K562 (cell line): Measurements from ENCODE around the gene YPEL3. TPM values are rescaled to one million over a fixed set of nuclear protein-coding genes. Genes with fewer than 3 reads are reported as not detected.

ENCODE experiments used
- MBD2 ChIP-seq: sonication (generic); IDR thresholded peaks from 2 replicates; pipeline ENCODE4 v1.6.1; 2016; ENCODE audit warnings: low read depth, borderline replicate concordance
- MTF1 ChIP-seq: fragments of 250-450 bp; sonication (Bioruptor Pico); IDR thresholded peaks from 2 replicates; pipeline ENCODE4 v1.9.0; 2021; ENCODE audit warnings: moderate library complexity, mild to moderate bottlenecking, inconsistent platforms, borderline replicate concordance
- RBM14 ChIP-seq: fragments of 200-400 bp; formaldehyde crosslinking; IDR thresholded peaks from 2 replicates; pipeline ENCODE4 v1.6.1; 2018; ENCODE audit warnings: low read depth, mild to moderate bottlenecking, low read length, moderate library complexity, borderline replicate concordance; ENCODE audit not compliant: insufficient read depth
- ZNF124 ChIP-seq: sonication (generic); formaldehyde crosslinking; IDR thresholded peaks from 2 replicates; pipeline ENCODE4 v1.8.1; 2022; ENCODE audit warnings: missing genetic modification reagents
- polyA plus RNA-seq, 8 experiments: library from polyadenylated mRNA; depleted of rRNA in 4 of 8; stranded (reverse) in 5 of 8; unstranded in 3 of 8; fragments of >200 nt; fragmentation: Nextera tagmentation in 2 of 8; fragmentation: Illumina TruSeq in 1 of 8; extraction: Ambion mirVana in 2 of 8; extraction: Trizol in 1 of 8; gene quantifications; 2 replicates each; pipeline versions ENCODE4 v1.2.1 to v1.2.3, GENCODE V29; 2011 to 2014; ENCODE audit warnings: inconsistent platforms in 1 of 8, missing spikeins in 1 of 8
- total RNA-seq, 7 experiments: library from RNA; depleted of rRNA in 6 of 7; stranded (reverse); fragments of >200 nt in 6 of 7; fragmentation: Illumina TruSeq in 2 of 7; extraction: Trizol in 2 of 7; gene quantifications; 2 replicates each; pipeline versions ENCODE4 v1.2.1 to v1.2.3, GENCODE V29; 2011 to 2021; ENCODE audit warnings: low replicate concordance in 1 of 7
- TF ChIP-seq, protein P1 (sequence below): fragments of 450-650 bp; formaldehyde crosslinking; IDR thresholded peaks from 2 replicates; pipeline ENCODE4 v1.4.0; 2022; ENCODE audit warnings: missing genetic modification characterization
- TF ChIP-seq, protein P2 (sequence below): fragments of 200-600 bp; sonication (generic); IDR thresholded peaks from one replicate; pipeline ENCODE4 v1.6.1; 2012; ENCODE audit warnings: mild to moderate bottlenecking, low read depth, low read length, inconsistent platforms

The YPEL3 gene
- total and polyA plus RNA-seq, 9 of the 15 experiments (the other 6 are each of a cell fraction or from before 2014, with no cell fraction given), result 0.41 to 15.0 (median 2.9) TPM

DNA sequence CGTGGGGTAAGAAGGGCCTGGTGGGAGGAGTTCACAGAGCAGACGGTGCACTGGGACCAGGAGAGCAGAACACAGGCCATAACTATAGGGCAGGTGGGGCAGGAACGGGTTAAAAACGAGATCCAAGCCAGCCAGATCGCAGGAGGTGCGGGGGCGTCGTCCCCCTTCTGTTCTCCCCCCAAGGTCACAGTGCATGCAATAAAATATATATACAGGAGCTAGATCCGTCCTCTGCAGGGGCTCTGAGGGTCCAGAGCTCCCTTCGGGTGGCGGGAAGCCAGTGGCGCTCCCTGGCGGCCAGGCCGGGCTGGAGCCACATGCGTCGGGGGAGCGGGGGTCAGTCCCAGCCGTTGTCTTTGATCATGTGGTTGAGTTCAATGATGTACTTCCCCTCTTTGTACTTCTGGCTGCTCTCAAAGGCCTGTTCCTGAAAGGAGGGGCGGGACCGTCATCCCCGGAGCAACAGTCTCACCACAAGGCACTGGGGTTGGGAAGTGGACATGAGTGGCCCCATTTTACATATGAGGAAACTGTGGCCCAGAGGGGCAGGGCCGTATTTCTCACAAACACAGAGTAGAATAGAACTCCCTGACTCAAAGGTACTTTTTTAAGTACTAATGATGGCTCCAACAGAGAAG lies 3.5 kb downstream of the YPEL3 start (continued):
- TF ChIP-seq, protein P1, sequence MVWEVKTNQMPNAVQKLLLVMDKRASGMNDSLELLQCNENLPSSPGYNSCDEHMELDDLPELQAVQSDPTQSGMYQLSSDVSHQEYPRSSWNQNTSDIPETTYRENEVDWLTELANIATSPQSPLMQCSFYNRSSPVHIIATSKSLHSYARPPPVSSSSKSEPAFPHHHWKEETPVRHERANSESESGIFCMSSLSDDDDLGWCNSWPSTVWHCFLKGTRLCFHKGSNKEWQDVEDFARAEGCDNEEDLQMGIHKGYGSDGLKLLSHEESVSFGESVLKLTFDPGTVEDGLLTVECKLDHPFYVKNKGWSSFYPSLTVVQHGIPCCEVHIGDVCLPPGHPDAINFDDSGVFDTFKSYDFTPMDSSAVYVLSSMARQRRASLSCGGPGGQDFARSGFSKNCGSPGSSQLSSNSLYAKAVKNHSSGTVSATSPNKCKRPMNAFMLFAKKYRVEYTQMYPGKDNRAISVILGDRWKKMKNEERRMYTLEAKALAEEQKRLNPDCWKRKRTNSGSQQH (CRISPR knock-in tag), result peak; percentile 70; the same call in 1 of the 2 replicates
- no peak for TF ChIP-seq ZNF124
- no peak for TF ChIP-seq RBM14
- TF ChIP-seq MTF1 (CRISPR knock-in tag), result peak; percentile 86; the same call in 1 of the 2 replicates
- TF ChIP-seq MBD2, result no peak
- TF ChIP-seq, protein P2, sequence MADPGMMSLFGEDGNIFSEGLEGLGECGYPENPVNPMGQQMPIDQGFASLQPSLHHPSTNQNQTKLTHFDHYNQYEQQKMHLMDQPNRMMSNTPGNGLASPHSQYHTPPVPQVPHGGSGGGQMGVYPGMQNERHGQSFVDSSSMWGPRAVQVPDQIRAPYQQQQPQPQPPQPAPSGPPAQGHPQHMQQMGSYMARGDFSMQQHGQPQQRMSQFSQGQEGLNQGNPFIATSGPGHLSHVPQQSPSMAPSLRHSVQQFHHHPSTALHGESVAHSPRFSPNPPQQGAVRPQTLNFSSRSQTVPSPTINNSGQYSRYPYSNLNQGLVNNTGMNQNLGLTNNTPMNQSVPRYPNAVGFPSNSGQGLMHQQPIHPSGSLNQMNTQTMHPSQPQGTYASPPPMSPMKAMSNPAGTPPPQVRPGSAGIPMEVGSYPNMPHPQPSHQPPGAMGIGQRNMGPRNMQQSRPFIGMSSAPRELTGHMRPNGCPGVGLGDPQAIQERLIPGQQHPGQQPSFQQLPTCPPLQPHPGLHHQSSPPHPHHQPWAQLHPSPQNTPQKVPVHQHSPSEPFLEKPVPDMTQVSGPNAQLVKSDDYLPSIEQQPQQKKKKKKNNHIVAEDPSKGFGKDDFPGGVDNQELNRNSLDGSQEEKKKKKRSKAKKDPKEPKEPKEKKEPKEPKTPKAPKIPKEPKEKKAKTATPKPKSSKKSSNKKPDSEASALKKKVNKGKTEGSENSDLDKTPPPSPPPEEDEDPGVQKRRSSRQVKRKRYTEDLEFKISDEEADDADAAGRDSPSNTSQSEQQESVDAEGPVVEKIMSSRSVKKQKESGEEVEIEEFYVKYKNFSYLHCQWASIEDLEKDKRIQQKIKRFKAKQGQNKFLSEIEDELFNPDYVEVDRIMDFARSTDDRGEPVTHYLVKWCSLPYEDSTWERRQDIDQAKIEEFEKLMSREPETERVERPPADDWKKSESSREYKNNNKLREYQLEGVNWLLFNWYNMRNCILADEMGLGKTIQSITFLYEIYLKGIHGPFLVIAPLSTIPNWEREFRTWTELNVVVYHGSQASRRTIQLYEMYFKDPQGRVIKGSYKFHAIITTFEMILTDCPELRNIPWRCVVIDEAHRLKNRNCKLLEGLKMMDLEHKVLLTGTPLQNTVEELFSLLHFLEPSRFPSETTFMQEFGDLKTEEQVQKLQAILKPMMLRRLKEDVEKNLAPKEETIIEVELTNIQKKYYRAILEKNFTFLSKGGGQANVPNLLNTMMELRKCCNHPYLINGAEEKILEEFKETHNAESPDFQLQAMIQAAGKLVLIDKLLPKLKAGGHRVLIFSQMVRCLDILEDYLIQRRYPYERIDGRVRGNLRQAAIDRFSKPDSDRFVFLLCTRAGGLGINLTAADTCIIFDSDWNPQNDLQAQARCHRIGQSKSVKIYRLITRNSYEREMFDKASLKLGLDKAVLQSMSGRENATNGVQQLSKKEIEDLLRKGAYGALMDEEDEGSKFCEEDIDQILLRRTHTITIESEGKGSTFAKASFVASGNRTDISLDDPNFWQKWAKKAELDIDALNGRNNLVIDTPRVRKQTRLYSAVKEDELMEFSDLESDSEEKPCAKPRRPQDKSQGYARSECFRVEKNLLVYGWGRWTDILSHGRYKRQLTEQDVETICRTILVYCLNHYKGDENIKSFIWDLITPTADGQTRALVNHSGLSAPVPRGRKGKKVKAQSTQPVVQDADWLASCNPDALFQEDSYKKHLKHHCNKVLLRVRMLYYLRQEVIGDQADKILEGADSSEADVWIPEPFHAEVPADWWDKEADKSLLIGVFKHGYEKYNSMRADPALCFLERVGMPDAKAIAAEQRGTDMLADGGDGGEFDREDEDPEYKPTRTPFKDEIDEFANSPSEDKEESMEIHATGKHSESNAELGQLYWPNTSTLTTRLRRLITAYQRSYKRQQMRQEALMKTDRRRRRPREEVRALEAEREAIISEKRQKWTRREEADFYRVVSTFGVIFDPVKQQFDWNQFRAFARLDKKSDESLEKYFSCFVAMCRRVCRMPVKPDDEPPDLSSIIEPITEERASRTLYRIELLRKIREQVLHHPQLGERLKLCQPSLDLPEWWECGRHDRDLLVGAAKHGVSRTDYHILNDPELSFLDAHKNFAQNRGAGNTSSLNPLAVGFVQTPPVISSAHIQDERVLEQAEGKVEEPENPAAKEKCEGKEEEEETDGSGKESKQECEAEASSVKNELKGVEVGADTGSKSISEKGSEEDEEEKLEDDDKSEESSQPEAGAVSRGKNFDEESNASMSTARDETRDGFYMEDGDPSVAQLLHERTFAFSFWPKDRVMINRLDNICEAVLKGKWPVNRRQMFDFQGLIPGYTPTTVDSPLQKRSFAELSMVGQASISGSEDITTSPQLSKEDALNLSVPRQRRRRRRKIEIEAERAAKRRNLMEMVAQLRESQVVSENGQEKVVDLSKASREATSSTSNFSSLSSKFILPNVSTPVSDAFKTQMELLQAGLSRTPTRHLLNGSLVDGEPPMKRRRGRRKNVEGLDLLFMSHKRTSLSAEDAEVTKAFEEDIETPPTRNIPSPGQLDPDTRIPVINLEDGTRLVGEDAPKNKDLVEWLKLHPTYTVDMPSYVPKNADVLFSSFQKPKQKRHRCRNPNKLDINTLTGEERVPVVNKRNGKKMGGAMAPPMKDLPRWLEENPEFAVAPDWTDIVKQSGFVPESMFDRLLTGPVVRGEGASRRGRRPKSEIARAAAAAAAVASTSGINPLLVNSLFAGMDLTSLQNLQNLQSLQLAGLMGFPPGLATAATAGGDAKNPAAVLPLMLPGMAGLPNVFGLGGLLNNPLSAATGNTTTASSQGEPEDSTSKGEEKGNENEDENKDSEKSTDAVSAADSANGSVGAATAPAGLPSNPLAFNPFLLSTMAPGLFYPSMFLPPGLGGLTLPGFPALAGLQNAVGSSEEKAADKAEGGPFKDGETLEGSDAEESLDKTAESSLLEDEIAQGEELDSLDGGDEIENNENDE, result no peak
